HG03280 (cell line): ENCODE results near the gene COL26A1.
"Not testable (repeated sequence)": the region's sequence is repeated elsewhere in the genome, so short reads cannot be mapped to it uniquely, and the experiment has no call there.

ENCODE experiments used
- ATAC-seq: cut with Tn5 transposase; IDR thresholded peaks from one replicate; pipeline ENCODE4 v1.9.1; 2021; ENCODE audit warnings: mild to moderate bottlenecking, moderate library complexity; ENCODE audit not compliant: unreplicated experiment

Gene COL26A1

GRCh38 chr7:101436857-101437576 lies 74.3 kb downstream of the COL26A1 start:
- no peak for ATAC-seq

- ATAC-seq: no peak
Observed at GRCh38 chr7:101441890-101442289, 79.2 kb downstream of the COL26A1 start.

GRCh38 chr7:101442426-101443070 lies 79.9 kb downstream of the COL26A1 start:
- no peak for ATAC-seq

DNA sequence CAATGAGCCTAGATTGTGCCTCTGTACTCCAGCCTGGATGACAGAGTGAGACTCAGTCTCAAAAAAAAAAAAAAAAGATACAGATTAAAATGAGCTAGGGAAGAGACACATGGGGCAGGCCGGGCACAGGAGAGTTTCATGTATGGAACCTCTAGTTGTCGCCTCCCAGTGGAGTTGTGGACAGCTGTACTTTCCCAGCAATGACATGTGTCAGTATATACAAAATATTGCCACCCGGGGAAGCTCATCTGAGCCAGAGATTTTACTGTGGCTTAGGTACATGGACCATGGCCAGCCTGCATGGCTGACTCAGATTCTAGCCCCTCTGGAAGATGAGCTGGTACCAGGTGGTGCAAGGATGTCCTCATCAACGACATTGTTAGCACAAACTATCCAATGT lies 87.4 kb downstream of the COL26A1 start:
- no peak for ATAC-seq

GRCh38 chr7:101453617-101454016 lies 90.9 kb downstream of the COL26A1 start:
- no peak for ATAC-seq

GRCh38 chr7:101457001-101457750 lies 94.5 kb downstream of the COL26A1 start:
- ATAC-seq: no peak

GRCh38 chr7:101465131-101465530 lies 102.5 kb downstream of the COL26A1 start:
- ATAC-seq: no peak

DNA sequence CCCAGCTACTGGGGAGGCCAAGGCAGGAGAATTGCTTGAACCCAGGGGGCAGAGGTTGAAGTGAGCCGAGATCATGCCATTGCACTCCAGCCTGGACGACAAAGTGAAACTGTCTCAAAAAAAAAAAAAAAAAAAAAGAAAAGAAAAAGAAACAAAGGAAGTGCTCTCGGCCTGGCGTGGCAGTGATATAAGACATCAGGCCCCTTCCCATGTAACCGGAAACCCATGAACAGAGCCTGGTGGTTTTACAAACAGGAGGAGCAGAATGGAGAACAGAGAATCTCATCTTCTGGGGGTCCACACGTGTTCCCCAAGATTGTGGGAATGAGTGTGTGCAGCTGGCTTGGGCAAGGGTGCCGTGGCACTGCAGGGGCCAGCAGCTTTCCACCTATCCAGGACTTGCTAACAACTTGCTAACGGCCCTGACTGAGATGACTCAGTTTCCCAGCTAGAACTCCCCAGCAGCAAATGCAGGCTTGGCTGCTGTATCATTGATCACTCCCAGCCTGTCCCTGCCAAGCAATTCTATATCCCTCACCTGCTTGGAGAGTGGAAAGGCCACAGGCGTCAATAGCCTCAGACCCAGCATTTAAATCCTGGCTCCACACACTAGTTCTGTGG lies 103.0 kb downstream of the COL26A1 start:
- ATAC-seq: no peak

DNA sequence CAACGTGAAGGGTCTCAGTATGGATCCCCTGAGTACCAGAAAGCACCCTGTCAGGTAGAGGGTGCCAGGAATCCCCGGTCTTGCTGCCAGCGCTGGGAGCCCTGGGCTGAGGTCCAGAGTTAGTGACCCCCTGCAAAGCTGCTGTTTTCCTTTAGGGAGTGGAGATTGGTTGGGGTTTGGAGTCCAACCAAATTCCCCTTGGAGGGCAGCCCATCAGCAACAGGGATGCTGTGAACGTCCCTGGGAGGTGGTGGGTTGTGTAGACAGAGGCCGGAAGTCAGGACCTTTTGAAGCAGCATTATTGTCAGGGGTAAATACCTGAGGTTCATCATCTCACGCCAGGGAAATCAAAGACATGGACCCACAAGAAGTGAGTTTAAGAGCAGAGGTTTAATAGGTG lies 104.2 kb downstream of the COL26A1 start:
- ATAC-seq: no peak

GRCh38 chr7:101468546-101469275 lies 106.0 kb downstream of the COL26A1 start:
- ATAC-seq: no peak

GRCh38 chr7:101470668-101471487 lies 108.2 kb downstream of the COL26A1 start:
- ATAC-seq: no peak

GRCh38 chr7:101474178-101474577 lies 111.5 kb downstream of the COL26A1 start:
- ATAC-seq: no peak

GRCh38 chr7:101475691-101476090 lies 113.0 kb downstream of the COL26A1 start:
- not testable (repeated sequence) for ATAC-seq

GRCh38 chr7:101479217-101479616 lies 116.5 kb downstream of the COL26A1 start:
- ATAC-seq: no peak

- ATAC-seq: not testable (repeated sequence)
Observed at GRCh38 chr7:101486056-101486432, 123.4 kb downstream of the COL26A1 start.

GRCh38 chr7:101486433-101487104 lies 123.9 kb downstream of the COL26A1 start:
- no peak for ATAC-seq

DNA sequence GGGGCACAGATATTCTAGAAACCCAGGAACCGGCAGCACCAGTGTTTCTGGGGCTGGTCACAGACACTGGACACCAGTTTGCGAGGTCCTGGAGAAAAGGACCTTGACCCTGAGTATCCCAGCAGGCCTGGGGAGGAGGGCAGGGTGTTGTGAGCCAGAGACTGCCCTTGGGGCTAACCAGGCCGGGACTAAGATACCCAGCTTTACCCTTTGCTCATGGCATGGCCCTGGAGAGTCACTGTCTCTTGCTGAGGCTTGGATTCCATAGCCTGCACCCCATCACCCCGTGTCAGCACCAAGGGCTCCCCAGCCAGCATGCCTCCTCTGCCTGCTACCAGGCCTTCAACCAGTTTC lies 124.4 kb downstream of the COL26A1 start:
- no peak for ATAC-seq

GRCh38 chr7:101487753-101488152 lies 125.1 kb downstream of the COL26A1 start:
- ATAC-seq: no peak

DNA sequence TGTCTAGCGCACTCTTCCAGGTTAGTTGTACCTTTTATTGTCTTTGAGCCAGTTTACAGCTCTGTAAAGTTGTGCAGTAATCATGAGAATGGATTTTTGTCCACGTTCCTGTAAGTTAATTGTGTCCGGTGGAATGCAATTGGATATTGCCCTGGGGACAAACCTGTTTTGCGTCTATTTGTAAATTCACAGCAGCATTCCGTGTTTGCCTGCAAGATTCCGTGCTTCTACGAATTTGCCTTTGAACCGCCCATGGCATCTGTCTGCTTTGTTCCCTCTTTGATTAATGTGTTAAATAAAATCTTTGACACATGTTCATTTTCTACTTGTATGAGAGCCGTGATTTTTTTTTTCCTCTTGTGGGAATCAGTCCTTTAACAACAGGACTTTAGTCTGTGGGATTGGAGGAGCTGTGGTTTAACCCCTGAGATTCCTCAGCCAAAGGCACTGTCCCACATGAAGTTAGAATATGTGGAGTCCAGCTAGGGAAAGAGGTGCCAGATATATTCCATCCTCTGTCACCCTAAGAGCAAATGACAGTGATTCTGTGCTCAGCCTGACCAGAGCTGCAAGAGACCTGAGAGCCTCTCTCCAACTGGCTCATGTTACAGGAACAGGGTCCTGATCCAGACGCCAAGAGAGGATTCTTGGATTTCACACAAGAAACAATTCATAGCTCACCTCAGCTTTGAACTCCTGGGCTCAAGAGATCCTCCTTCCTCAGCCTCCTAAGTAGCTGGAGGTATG lies 126.3 kb downstream of the COL26A1 start:
- ATAC-seq: no peak
